ENCODE data around the gene ACOXL.

ACOXL gene

GRCh38 chr2:111094691-111095090 is 362.3 kb downstream of the ACOXL start:
- DNase-seq, result no peak

GRCh38 chr2:111095434-111095833 is 363.1 kb downstream of the ACOXL start:
- no peak for DNase-seq

DNA sequence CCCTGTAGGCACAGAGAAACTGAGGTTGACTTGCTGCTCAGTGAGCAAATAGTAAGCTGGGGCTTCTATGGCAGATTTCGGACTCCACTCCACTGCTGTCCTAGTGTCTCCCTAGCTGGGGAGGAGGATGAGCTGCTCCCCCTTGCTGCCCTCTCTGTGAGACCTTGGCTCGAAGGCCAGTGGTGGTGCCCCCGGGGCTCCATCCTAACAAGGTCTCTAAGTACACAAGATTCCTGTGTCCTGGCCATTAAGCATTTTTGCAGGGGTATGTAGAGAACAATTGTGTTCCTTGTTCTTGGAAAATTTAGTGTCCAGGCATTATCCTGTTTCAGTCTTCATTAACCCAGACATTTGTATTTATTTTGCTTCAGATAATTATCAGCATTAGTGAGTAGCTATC is 367.0 kb downstream of the ACOXL start:
- no peak for DNase-seq

GRCh38 chr2:111100087-111100764 is 367.9 kb downstream of the ACOXL start:
- DNase-seq, result peak; percentile 16 to 59

GRCh38 chr2:111100765-111101162 is 368.4 kb downstream of the ACOXL start:
- DNase-seq, result no peak

- DNase-seq, result no peak
These were observed 369.2 kb downstream of the ACOXL start for GRCh38 chr2:111101592-111101991.

- no peak for DNase-seq
These were observed 369.8 kb downstream of the ACOXL start for GRCh38 chr2:111102216-111102615.

- no peak for DNase-seq
These were observed 373.6 kb downstream of the ACOXL start for GRCh38 chr2:111105926-111106325.

DNA sequence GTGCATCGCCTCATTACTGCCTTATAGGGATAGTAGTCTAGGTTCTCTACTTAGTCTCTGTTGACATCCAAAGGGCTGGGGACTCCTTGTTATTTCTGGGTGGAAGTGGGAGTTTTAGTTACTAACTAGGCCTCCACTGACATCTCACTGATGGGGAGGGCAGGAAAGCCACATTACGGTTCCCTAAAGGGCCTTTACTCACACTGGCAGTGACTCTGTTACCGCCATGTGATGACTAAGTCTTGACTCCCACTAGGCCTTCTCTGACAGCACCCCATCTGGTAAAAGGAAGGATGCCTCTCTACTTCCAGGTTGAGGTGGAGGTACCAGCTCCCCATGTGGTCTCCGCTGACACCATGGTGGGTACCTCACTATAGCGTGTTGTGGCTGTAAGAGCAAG is 374.3 kb downstream of the ACOXL start:
- DNase-seq, result no peak

- no peak for DNase-seq
These were observed 376.4 kb downstream of the ACOXL start for GRCh38 chr2:111108745-111109271.

DNA sequence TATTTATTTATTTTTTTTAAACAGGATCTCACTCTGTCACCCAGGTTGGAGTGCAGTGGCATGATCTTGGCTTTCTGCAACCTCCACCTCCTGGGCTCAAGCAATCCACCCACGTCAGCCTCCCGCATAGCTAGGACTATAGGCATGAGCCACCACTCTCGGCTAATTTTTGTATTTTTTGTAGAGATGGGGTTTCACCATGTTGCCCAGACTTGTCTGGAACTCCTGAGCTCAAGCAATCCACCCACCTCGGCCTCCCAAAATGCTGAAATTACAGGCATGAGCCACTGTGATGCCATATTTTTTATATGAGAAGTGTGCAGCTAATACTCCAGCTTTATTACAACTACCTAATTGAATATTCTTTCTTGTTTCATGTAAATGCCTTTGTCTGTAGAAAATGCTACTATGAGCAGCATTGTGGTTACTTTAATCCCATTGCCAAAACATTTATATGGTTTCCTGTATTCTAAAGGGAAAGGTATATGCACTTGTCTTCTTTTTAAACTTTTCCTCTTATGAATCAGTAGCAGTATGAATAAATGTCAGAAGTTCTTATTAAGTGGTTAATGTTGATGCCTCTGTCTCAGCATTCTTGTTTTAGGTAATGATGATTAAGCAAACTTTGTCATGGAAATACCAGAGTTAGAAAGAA is 378.9 kb downstream of the ACOXL start:
- DNase-seq, result no peak

DNA sequence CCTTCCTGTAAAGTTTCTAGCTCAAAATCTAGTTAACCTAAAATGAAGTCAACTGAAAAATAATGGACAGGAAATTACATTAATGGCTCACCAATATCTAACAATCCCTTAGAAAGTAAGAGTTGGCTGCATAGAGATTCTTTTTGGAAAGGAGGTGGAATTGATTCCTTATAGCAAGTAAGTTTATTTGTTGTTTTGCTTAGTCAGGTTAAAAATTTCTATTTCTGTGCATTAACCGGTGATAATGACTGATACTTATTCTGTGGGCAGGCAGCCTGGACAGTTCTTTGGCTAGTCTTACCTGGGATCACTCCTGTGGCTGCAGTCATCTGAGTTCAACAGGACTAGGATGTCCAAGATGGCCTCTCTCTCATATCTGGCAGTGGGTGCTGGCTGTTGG is 381.5 kb downstream of the ACOXL start:
- DNase-seq, result no peak

- no peak for DNase-seq
These were observed 383.8 kb downstream of the ACOXL start for GRCh38 chr2:111116011-111116746.

DNA sequence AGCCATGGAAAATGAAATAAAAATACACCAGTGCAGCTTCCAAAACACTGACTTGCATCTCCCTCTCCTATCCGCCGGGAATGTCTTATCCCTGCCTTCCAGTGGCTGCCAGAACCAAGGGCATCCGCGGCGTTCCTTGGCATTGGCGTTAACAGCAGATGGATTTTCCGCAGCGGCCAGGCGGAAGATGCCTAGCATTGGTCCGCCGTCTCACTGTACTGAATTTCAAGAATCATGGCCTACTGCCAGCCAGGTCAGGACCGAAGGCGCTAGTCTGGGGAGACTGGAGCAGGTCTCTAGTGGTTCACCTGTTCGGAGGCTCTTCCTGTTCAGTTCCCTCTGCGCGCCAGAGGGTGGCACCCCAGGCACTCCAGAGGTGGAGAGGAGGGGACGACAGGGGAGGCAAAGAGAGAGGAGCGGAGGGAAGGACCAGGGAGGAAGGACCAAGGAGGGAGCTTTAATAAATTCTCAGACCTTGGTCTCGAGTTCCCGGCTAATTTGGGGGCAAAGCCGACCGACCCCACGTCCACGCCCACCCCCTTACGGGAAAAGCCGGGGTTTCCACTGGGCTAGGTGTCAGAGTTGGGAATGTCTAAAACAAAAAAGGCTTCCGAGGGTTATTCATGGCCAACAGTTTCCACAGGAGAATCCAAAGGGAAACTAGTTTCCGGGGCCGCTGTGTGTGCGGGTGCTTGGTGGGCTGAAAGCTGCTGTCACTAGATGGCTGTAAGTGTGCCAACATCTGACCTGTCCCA is 384.6 kb downstream of the ACOXL start:
- DNase-seq, result peak; percentile 10 to 15

DNA sequence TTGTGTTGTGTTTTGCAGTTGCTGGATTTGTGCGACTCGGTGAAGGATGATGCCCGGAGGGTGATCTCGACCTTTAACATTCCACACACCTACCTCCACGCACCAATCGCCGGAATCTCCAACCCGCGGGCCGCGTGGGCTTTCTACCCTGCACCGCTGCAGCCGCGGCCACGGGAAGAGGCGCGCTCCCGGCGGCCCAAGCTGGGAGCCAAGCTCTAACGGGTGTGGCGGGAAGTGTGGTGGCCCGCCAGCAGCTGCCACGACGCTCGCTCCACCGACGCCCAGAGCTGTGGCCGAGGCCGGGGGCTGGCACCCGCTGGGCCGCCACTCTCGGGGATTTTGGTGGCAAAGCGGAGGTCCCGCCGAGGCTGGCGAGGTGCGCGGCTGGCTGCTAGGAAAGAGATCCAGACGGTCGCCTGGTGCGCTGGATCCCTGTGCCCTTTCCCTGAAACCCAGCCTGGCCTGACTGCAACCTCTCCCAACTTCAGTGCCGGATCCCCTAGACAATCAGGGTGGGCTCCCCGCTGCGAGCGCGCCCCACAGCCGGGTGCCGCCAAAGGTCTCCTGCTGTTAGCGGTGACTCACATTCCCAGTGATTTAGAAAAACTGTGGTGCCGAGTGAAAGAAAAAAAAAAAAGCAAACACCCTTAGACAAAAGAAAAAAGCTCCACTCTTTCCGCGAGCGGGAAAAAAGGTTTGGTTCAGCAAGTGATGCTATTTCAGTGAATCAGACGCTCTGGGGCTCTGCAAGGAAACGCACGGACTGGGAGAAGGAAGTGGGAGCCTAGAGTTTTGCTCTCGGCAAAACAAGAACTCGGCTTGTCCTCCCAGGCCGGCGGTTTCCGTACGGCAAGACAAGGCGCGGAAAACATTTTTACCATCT is 385.5 kb downstream of the ACOXL start:
- no peak for DNase-seq

DNA sequence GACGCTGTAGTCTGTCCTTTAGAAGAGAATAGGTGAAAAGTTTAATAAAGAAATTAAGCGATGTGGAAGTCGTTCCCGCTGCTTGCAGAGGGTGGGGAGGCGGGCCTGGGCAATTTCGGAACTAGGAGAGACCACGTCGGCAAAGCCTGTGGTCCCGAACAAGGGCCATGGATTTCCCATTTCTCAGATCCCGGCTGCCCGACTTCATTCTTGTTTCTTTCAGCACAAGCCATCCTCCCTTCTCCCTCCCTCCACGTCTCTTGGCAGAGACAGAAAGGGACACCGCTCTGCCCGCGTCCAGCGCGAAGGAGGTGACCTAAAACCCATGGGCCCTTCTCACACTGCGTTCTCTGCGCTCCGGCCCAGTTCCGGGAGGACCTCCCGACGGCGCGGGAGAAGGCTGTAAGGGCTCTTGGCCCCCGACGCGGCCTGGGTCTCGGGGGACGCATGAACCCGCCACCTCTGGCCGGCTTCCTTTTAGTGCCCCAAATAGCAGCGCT is 386.2 kb downstream of the ACOXL start:
- DNase-seq, result no peak

- no peak for DNase-seq
These were observed 386.8 kb downstream of the ACOXL start for GRCh38 chr2:111118981-111119821.

- DNase-seq, result no peak
These were observed 387.5 kb downstream of the ACOXL start for GRCh38 chr2:111119822-111120252.

- DNase-seq, result peak; percentile 94 to 95
These were observed 388.1 kb downstream of the ACOXL start, which contains the start of gene BCL2L11 for GRCh38 chr2:111120253-111121027. Gene BCL2L11 (plus strand): TSS chr2:111120914. CDS start chr2:111123746, 2,832 bp downstream.

Measured in NCI-H2081 (cell line).